Measurements from ENCODE around the gene LBH. TPM values are rescaled to one million over a fixed set of nuclear protein-coding genes. Genes with fewer than 3 reads are reported as not detected.

LBH gene
- total and polyA plus RNA-seq, 2 experiments from 2014 or later, result 17.5 to 30.3 TPM

GRCh38 chr2:30265052-30266015, 34.0 kb downstream of the LBH start:
- Mint-ChIP-seq H3K4me3 (no peak overlapping the region), H3K27me3 (ENCODE audit: insufficient read depth, low read depth, poor library complexity) (no peaks in the 10 kb centered on the region), H3K36me3 (ENCODE audit: low read depth) (peaks cover 3% of the 10 kb centered on the region; the same call in 1 of the 3 replicates), H3K27ac (no peak overlapping the region), H3K4me1 (peaks cover 14% of the 10 kb centered on the region), H3K9me3 (peaks cover 17% of the 10 kb centered on the region)
- Histone ChIP-seq H4K20me1 (replicated peaks; ENCODE audit: insufficient read depth) (no peaks in the 10 kb centered on the region), H3K27ac (ENCODE audit: low read depth) (no peak overlapping the region), H3K9me2 (ENCODE audit: insufficient read depth) (no peaks in the 10 kb centered on the region), H3K4me2 (no peak overlapping the region), H3K79me2 (replicated peaks; ENCODE audit: insufficient read depth) (no peaks in the 10 kb centered on the region), H3K27me3 (ENCODE audit: insufficient read depth) (no peaks in the 10 kb centered on the region), H3K4me3 (no peak overlapping the region), H3F3A (replicated peaks; ENCODE audit: low read depth) (no peaks in the 10 kb centered on the region), H2AFZ (no peak overlapping the region), H3K36me3 (ENCODE audit: insufficient read depth) (no peaks in the 10 kb centered on the region), H3K4me1 (ENCODE audit: insufficient read depth) (no peaks in the 10 kb centered on the region)
- TF ChIP-seq ZNF462 (CRISPR knock-in tag; IDR thresholded peaks at IDR 0.05), result no peak
- TF ChIP-seq EZH2 (IDR thresholded peaks at IDR 0.05; ENCODE audit: low read depth, unreplicated experiment), result no peak
- no peak for TF ChIP-seq CTCF (conservative IDR thresholded peaks at IDR 0.05; ENCODE audit: low read depth in 2 of 2)
- no peak for TF ChIP-seq CREB1 (CRISPR knock-in tag; IDR thresholded peaks at IDR 0.05; ENCODE audit: low read depth)
- TF ChIP-seq REST (IDR thresholded peaks at IDR 0.05; ENCODE audit: unreplicated experiment), result no peak
- TF ChIP-seq POLR2AphosphoS5 (IDR thresholded peaks at IDR 0.05; ENCODE audit: low read depth), result no peak
- TF ChIP-seq ZNF114 (CRISPR knock-in tag; IDR thresholded peaks at IDR 0.05), result no peak
- TF ChIP-seq NANOG (IDR thresholded peaks at IDR 0.05; ENCODE audit: borderline replicate concordance), result no peak
- no peak for DNase-seq (ENCODE audit: low spot score)
- no peak for ATAC-seq
